Measurements from ENCODE around the gene RAP1GAP.

Gene RAP1GAP

GRCh38 chr1:21669258-21670058 lies at the start of gene RAP1GAP:
Gene RAP1GAP (minus strand): TSS chr1:21669357. CDS start chr1:21620032, 49,325 bp downstream.
- no peak within 1 kb of the TSS for H3K4me3 ChIP-seq (IDR thresholded peaks at IDR 0.05; ENCODE audit: insufficient read depth, low read depth, low read length)
- H3K27me3 ChIP-seq (ENCODE audit: insufficient read depth, low read depth), result peaks cover 48% of the 10 kb centered on the region
- no peaks in the 10 kb centered on the region for H3K36me3 ChIP-seq (ENCODE audit: insufficient read depth)
- no peaks in the 10 kb centered on the region for H3K4me1 ChIP-seq (ENCODE audit: low read depth, poor library complexity, severe bottlenecking)
- no peak within 1 kb of the TSS for H3K27ac ChIP-seq
- H3K4me2 ChIP-seq, result peak within 1 kb of the TSS; percentile 36
- no peak within 1 kb of the TSS for H3K9ac ChIP-seq
- H4K20me1 ChIP-seq (ENCODE audit: insufficient read depth), result no peaks in the 10 kb centered on the region
- H3K79me2 ChIP-seq (ENCODE audit: insufficient read depth, low read depth), result no peaks in the 10 kb centered on the region
- peak within 1 kb of the TSS; percentile 10; the same call in 1 of the 2 replicates for H2AFZ ChIP-seq (ENCODE audit: low read depth)
- TF ChIP-seq CTCF (conservative IDR thresholded peaks at IDR 0.05; ENCODE audit: low read depth, low read length), result no peak

DNA sequence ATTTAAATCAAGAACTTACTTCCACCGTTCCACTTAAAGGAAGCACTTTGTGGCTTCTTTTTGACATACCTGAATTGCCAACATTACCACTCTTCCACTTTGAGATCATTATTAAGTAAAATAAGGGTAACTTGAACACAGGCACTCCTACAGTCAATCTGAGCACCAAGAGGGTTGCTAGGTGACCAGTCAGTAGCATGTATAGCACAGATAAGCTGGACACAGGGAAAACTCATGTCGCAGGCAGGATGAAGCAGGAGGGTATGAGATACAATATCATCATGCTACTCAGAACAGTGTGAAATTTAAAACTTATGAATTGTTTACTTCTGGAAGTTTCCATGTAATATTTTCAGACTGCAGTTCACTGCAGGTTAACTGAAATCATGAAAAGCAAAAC lies 47.0 kb upstream of the RAP1GAP start:
- no peaks in the 10 kb centered on the region for H3K27me3 ChIP-seq (ENCODE audit: insufficient read depth, low read depth)
- no peaks in the 10 kb centered on the region for H3K79me2 ChIP-seq (ENCODE audit: insufficient read depth, low read depth)
- H3K9ac ChIP-seq, result no peak overlapping the region
- H3K4me1 ChIP-seq (ENCODE audit: low read depth, poor library complexity, severe bottlenecking), result no peaks in the 10 kb centered on the region
- no peak overlapping the region for H3K4me2 ChIP-seq
- no peak for TF ChIP-seq CTCF (conservative IDR thresholded peaks at IDR 0.05; ENCODE audit: low read depth, low read length)
- no peaks in the 10 kb centered on the region for H4K20me1 ChIP-seq (ENCODE audit: insufficient read depth)
- no peak overlapping the region for H2AFZ ChIP-seq (ENCODE audit: low read depth)
- no peak overlapping the region for H3K4me3 ChIP-seq (IDR thresholded peaks at IDR 0.05; ENCODE audit: insufficient read depth, low read depth, low read length)
- H3K27ac ChIP-seq, result no peak overlapping the region
- H3K36me3 ChIP-seq (ENCODE audit: insufficient read depth), result 0 out of 2 replicates have a peak, but pooled peaks cover 4% of the 10 kb centered on the region

- Histone ChIP-seq H4K20me1 (ENCODE audit: insufficient read depth) (no peaks in the 10 kb centered on the region; the same call in 1 of the 2 replicates), H3K27ac (no peak overlapping the region), H3K4me3 (IDR thresholded peaks at IDR 0.05; ENCODE audit: insufficient read depth, low read depth, low read length) (no peak overlapping the region), H3K9ac (no peak overlapping the region), H3K27me3 (ENCODE audit: insufficient read depth, low read depth) (no peaks in the 10 kb centered on the region), H3K4me1 (ENCODE audit: low read depth, poor library complexity, severe bottlenecking) (peaks cover 35% of the 10 kb centered on the region), H2AFZ (ENCODE audit: low read depth) (no peak overlapping the region), H3K4me2 (no peak overlapping the region), H3K79me2 (ENCODE audit: insufficient read depth, low read depth) (no peaks in the 10 kb centered on the region), H3K36me3 (ENCODE audit: insufficient read depth) (no peaks in the 10 kb centered on the region)
- TF ChIP-seq CTCF (conservative IDR thresholded peaks at IDR 0.05; ENCODE audit: low read depth, low read length), result no peak
Observed at GRCh38 chr1:21707891-21708290, 38.7 kb upstream of the RAP1GAP start.

GRCh38 chr1:21707086-21707840 lies 38.1 kb upstream of the RAP1GAP start:
- no peak overlapping the region for H3K27ac ChIP-seq

More at GRCh38 chr1:21707086-21707840, 38.1 kb upstream of the RAP1GAP start:
- Histone ChIP-seq H3K4me3 (IDR thresholded peaks at IDR 0.05; ENCODE audit: insufficient read depth, low read depth, low read length) (no peak overlapping the region), H3K4me2 (no peak overlapping the region), H3K9ac (no peak overlapping the region), H3K27me3 (ENCODE audit: insufficient read depth, low read depth) (no peaks in the 10 kb centered on the region), H4K20me1 (ENCODE audit: insufficient read depth) (no peaks in the 10 kb centered on the region; the same call in 1 of the 2 replicates), H3K4me1 (ENCODE audit: low read depth, poor library complexity, severe bottlenecking) (peaks cover 41% of the 10 kb centered on the region), H2AFZ (ENCODE audit: low read depth) (no peak overlapping the region), H3K79me2 (ENCODE audit: insufficient read depth, low read depth) (no peaks in the 10 kb centered on the region), H3K36me3 (ENCODE audit: insufficient read depth) (no peaks in the 10 kb centered on the region)
- no peak for TF ChIP-seq CTCF (conservative IDR thresholded peaks at IDR 0.05; ENCODE audit: low read depth, low read length)

Measured in KMS-11 (cell line).